ENCODE results near the gene PRR18. TPM values are rescaled to one million over a fixed set of nuclear protein-coding genes. Genes with fewer than 3 reads are reported as not detected.
A peak's percentile ranks its signal among the peaks of the same experiment; 100 is the strongest.

Gene PRR18
- total and polyA plus RNA-seq, 2 of the 8 experiments (the other 6 are each of a cell fraction or from before 2014, with no cell fraction given) = 0.08 to 0.19 TPM

- no peak overlapping the region for H4K5ac ChIP-seq (ENCODE audit: insufficient read length, low read depth, low read length)
- DNase-seq (ENCODE audit: low read depth in 1 of 2, low spot score in 2 of 2) = peak in 1 of 2 experiments; percentile 35
- no peaks in the 10 kb centered on the region for H3K9me3 ChIP-seq (ENCODE audit: insufficient read depth in 2 of 2, low read depth in 1 of 2, low read length in 1 of 2)
- peaks cover 8% of the 10 kb centered on the region; the same call in 1 of the 2 replicates for H3K79me1 ChIP-seq (ENCODE audit: low read depth, low read length)
- H3K4me3 ChIP-seq (ENCODE audit: extremely low read depth in 1 of 4, insufficient read depth in 2 of 4, low read depth in 3 of 4, low read length in 4 of 4) = no peak overlapping the region
- peaks cover 5 to 38% of the 10 kb centered on the region in 2 experiments for H3K79me2 ChIP-seq (ENCODE audit: control insufficient read depth in 1 of 2, insufficient read depth in 2 of 2, low read length in 2 of 2)
- H2BK120ac ChIP-seq (replicated peaks; ENCODE audit: low read depth, low read length) = no peak overlapping the region
- peaks cover 0 to 3% (median 2%) of the 10 kb centered on the region in 4 experiments; a peak in 2 of 7 replicates for H3K4me1 ChIP-seq (replicated peaks in 1 of 4; ENCODE audit: control insufficient read depth in 3 of 4, insufficient read depth in 4 of 4, low read length in 3 of 4)
- no peak overlapping the region for H3K4ac ChIP-seq (replicated peaks; ENCODE audit: insufficient read length, low read depth, low read length)
- H3K23me2 ChIP-seq (ENCODE audit: low read depth, low read length) = no peaks in the 10 kb centered on the region
- no peak overlapping the region for H2AK5ac ChIP-seq (ENCODE audit: low read depth, low read length)
- no peak overlapping the region for H4K91ac ChIP-seq (replicated peaks; ENCODE audit: insufficient read length, low read length)
- H3K36me3 ChIP-seq (ENCODE audit: control insufficient read depth in 2 of 4, insufficient read depth in 4 of 4, low read length in 3 of 4) = peaks cover 3 to 56% (median 13%) of the 10 kb centered on the region in 4 experiments
- no peak overlapping the region for H3K4me2 ChIP-seq (ENCODE audit: insufficient read depth in 1 of 2, low read depth in 2 of 2, low read length in 2 of 2)
- ChIA-PET CTCF (ENCODE audit: partially characterized antibody) (interaction anchor here (0.7 to 3.2 kb wide), 7 partner anchors 12 to 113 kb away, joined by 3 to 27 read pairs (median 3); no protein-coding TSS in a partner anchor), POLR2A (ENCODE audit: partially characterized antibody) (interaction anchor here (0.8 to 1.6 kb wide), 2 partner anchors 9 to 88 kb away, joined by 4 to 5 read pairs; no protein-coding TSS in a partner anchor)
- no peak for FAIRE-seq
- no peak overlapping the region for H2BK15ac ChIP-seq (ENCODE audit: low read length)
- no peak overlapping the region for H4K8ac ChIP-seq (ENCODE audit: extremely low read depth, insufficient read depth, low read length)
- peaks cover 6 to 9% of the 10 kb centered on the region in 2 experiments for H4K20me1 ChIP-seq (replicated peaks in 1 of 2; ENCODE audit: control insufficient read depth in 1 of 2, insufficient read depth in 2 of 2, low read length in 2 of 2)
- H3K23ac ChIP-seq (ENCODE audit: insufficient read length) = no peak overlapping the region
- H3K56ac ChIP-seq (replicated peaks; ENCODE audit: insufficient read length, low read depth, low read length) = no peak overlapping the region
- TF ChIP-seq CTBP2 (IDR thresholded peaks at IDR 0.05; ENCODE audit: borderline replicate concordance, insufficient read depth, insufficient read length, low read length) = no peak
- no peak for TF ChIP-seq MAFK (IDR thresholded peaks at IDR 0.05; ENCODE audit: low read depth, low read length)
- no peak for TF ChIP-seq TEAD4 (IDR thresholded peaks at IDR 0.05; ENCODE audit: low read depth, low read length)
- no peak for TF ChIP-seq CBX8 (IDR thresholded peaks at IDR 0.05; ENCODE audit: borderline replicate concordance, low read depth, low read length)
- TF ChIP-seq HDAC2 (IDR thresholded peaks at IDR 0.05; ENCODE audit: borderline replicate concordance in 1 of 2, low read depth in 2 of 2, low read length in 2 of 2) = no peak
- TF ChIP-seq BACH1 (IDR thresholded peaks at IDR 0.05; ENCODE audit: low read length) = no peak
- no peak for TF ChIP-seq RXRA (IDR thresholded peaks at IDR 0.05; ENCODE audit: insufficient read depth, low read depth, low read length)
- TF ChIP-seq RBBP5 (IDR thresholded peaks at IDR 0.05; ENCODE audit: borderline replicate concordance, low read depth, low read length) = no peak
- TF ChIP-seq SIN3A (conservative IDR thresholded peaks at IDR 0.05 in 1 of 2, IDR thresholded peaks at IDR 0.05 in 1 of 2; ENCODE audit: low read depth in 1 of 2, low read length in 2 of 2) = no peak
- TF ChIP-seq SP2 (IDR thresholded peaks at IDR 0.05; ENCODE audit: low read length) = no peak
- TF ChIP-seq, protein P1, sequence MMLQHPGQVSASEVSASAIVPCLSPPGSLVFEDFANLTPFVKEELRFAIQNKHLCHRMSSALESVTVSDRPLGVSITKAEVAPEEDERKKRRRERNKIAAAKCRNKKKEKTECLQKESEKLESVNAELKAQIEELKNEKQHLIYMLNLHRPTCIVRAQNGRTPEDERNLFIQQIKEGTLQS (IDR thresholded peaks at IDR 0.05; ENCODE audit: insufficient read depth, low read depth, low read length) = no peak
- no peak overlapping the region for H2BK5ac ChIP-seq (ENCODE audit: low read depth, low read length)
- H3K27ac ChIP-seq (ENCODE audit: low read depth, low read length) = no peak overlapping the region
- H2AFZ ChIP-seq (ENCODE audit: low read length) = no peak overlapping the region
- no peak overlapping the region for H3K14ac ChIP-seq (ENCODE audit: insufficient read length)
- no peak overlapping the region for H2BK20ac ChIP-seq (ENCODE audit: low read length)
- WGBS, 2 experiments (ENCODE audit: extremely low coverage in 1 of 2, insufficient coverage in 1 of 2, insufficient read length in 1 of 2, insufficient replicate concordance in 2 of 2, low coverage in 1 of 2, low lambda C conversion rate in 2 of 2, missing lambda C conversion rate in 1 of 2) = 80% methylated on average over 6 of the region's 6 CpGs; no CpG with 5 or more reads in 1 of the 2 experiments
- H2BK12ac ChIP-seq (ENCODE audit: low read depth, low read length) = no peak overlapping the region
- no peak overlapping the region for H3K9ac ChIP-seq (replicated peaks in 1 of 4; ENCODE audit: extremely low read depth in 1 of 4, low read depth in 3 of 4, low read length in 3 of 4)
- no peaks in the 10 kb centered on the region for H3K27me3 ChIP-seq (replicated peaks in 1 of 4; ENCODE audit: control insufficient read depth in 3 of 4, extremely low read depth in 1 of 4, insufficient read depth in 3 of 4, low read length in 3 of 4)
- no peak overlapping the region for H3K18ac ChIP-seq (ENCODE audit: extremely low read depth, low read length)
Measured at GRCh38 chr6:166325383-166326042, 17.3 kb upstream of the PRR18 start.

All from H1 (cell line).